Pancreas (tissue), 10 donors: ENCODE measurements around the gene KSR2. TPM values are rescaled to one million over a fixed set of nuclear protein-coding genes. Genes with fewer than 3 reads are reported as not detected.

Source experiments
- ATAC-seq, 4 donors: fragments of 200-7000 bp; cut with Tn5 transposase; one replicate each; pipeline versions ENCODE4 v1.8.0 to v1.9.1; 2020; ENCODE audit warnings: mild to moderate bottlenecking in 4 of 4, moderate library complexity in 4 of 4
- DNase-seq, 6 donors: peaks; one replicate each; pipeline ENCODE4 v3.0.0-alpha.2; 2020
- FAIRE-seq: peaks from 2 replicates; lab custom pipeline; 2012; peaks lifted over from hg19 to GRCh38; lab: Jason Lieb, UNC
- H3K27ac ChIP-seq, 4 donors: fragments of 200-600 bp; sonication (generic); 1 replicate in 3 of 4; 2 replicates in 1 of 4; pipeline versions ENCODE4 v1.5.0 to v1.8.0; 2020
- H3K27me3 ChIP-seq, 4 donors: fragments of 200-600 bp; one replicate each; pipeline ENCODE4 v1.8.0; 2021
- H3K36me3 ChIP-seq, 3 donors: fragments of 200-600 bp; sonication (generic) in 1 of 3; one replicate each; pipeline versions ENCODE4 v1.5.0 to v1.8.0; 2020 to 2021
- H3K4me1 ChIP-seq, 3 donors: fragments of 200-600 bp; one replicate each; pipeline ENCODE4 v1.8.0; 2021
- H3K4me3 ChIP-seq, 4 donors: fragments of 200-600 bp; sonication (generic) in 2 of 4; one replicate each; pipeline versions ENCODE4 v1.5.0 to v1.8.0; 2020 to 2021
- H3K9me3 ChIP-seq, 4 donors: fragments of 200-600 bp; one replicate each; pipeline ENCODE4 v1.8.0; 2021
- WGBS, 2 donors: extraction: QIAGEN DNeasy Blood & Tissue Kit; methylation state at CpG; one replicate each; pipeline ENCODE4 v1.1.7; 2013; 5-methylcytosine and 5-hydroxymethylcytosine counted together
- intact Hi-C, 3 donors: fragments of 100-400 bp; cut with DNase I; formaldehyde crosslinking; loops; one replicate each; pipeline versions ENCODE4 v1.11.1 to v1.14.2; 2022
- polyA plus RNA-seq, 2 donors: library from polyadenylated mRNA; stranded (reverse); fragments of 200-250 nt; gene quantifications; one replicate each; pipeline ENCODE4 v1.2.3, GENCODE V29; 2013
- total RNA-seq, 6 donors: library from RNA; stranded (reverse); fragmentation: NEBNext Ultra II Directional in 4 of 6; extraction: Animal tissue kit (Norgen Biotek cat#: 25700) in 4 of 6; gene quantifications; one replicate each; pipeline versions ENCODE4 v1.2.1 to v1.2.4, GENCODE V29; 2021 to 2023
- TF ChIP-seq, protein P1 (sequence below), 4 donors: fragments of 200-600 bp; sonication (generic) in 3 of 4; IDR thresholded peaks; one replicate each; pipeline versions ENCODE4 v1.5.0 to v1.8.0; 2021; ENCODE audit warnings: antibody characterized with exemption in 4 of 4
- donor health status: healthy with polysubstance abuse.
- donor health status: DM: no; HTN: no; CAD: no; lungs with moderate emphysema.
- donor health status: DM: no; HTN: no; CAD: no.
- donor health status: control.
- donor health status: control.
- donor health status: Bipolar disorder and iron deficiency.
- donor health status: DM: yes; HTN: yes; CAD: no.
- donor health status: DM: no; HTN: no; CAD: no.
- donor health status: DM: no; HTN: no; CAD: no.
- donor health status: DM: yes; HTN: yes; CAD: no.

Gene KSR2
- total and polyA plus RNA-seq, 8 donors, result 0.68 to 1.8 (median 1.3) TPM

DNA sequence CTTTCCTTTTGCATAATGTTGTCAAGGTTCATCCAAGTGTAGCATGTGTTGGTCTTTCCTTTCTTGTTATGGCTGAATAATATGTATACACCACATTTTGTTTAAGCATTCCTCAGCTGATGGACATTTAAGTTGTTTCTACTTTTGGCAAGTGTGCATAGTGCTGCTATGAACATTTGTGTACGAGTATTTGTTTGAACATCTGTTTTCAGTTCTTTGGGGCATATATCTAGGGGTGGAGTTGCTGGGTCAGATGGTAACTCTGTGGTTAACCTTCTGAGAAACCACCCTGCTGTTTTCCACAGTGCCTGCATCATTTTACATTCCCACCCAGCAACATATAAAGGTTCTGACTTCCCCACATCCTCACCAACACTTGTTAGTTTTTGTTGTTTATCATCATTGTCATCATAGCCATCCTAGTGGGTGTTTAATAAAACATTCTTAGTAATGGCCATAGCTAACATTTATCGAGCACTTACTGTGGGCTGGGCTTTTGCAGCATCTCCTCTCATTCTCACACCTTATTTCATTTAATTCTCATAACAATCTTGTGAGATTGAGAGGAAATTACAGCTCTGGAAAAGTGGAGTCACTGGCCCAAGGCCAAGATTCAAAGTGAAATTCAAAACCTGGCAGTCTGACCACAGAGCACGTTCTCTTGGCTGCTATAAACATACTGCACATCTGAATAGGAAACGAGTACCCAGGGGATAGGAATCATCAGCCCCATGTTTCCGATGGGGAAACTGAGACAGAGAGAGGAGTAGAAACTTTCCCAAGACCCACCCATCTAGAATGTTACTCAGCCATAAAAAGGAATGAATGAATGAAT, 193.6 kb downstream of the KSR2 start:
- Histone ChIP-seq H3K4me1 (no peaks in the 10 kb centered on the region), H3K36me3 (no peaks in the 10 kb centered on the region), H3K27me3 (no peaks in the 10 kb centered on the region), H3K4me3 (no peak overlapping the region), H3K9me3 (no peaks in the 10 kb centered on the region), H3K27ac (no peak overlapping the region)
- intact Hi-C loops, result no loop called here
- DNase-seq (no peak), FAIRE-seq (no peak), ATAC-seq (no peak)
- 56 to 67% methylated on average over 5 of the region's 5 CpGs for WGBS, 2 donors
- TF ChIP-seq, protein P1, sequence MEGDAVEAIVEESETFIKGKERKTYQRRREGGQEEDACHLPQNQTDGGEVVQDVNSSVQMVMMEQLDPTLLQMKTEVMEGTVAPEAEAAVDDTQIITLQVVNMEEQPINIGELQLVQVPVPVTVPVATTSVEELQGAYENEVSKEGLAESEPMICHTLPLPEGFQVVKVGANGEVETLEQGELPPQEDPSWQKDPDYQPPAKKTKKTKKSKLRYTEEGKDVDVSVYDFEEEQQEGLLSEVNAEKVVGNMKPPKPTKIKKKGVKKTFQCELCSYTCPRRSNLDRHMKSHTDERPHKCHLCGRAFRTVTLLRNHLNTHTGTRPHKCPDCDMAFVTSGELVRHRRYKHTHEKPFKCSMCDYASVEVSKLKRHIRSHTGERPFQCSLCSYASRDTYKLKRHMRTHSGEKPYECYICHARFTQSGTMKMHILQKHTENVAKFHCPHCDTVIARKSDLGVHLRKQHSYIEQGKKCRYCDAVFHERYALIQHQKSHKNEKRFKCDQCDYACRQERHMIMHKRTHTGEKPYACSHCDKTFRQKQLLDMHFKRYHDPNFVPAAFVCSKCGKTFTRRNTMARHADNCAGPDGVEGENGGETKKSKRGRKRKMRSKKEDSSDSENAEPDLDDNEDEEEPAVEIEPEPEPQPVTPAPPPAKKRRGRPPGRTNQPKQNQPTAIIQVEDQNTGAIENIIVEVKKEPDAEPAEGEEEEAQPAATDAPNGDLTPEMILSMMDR (IDR thresholded peaks at IDR 0.05), result no peak

GRCh38 chr12:117768860-117769259, 199.9 kb downstream of the KSR2 start:
- Histone ChIP-seq H3K27ac (no peak overlapping the region), H3K9me3 (no peaks in the 10 kb centered on the region), H3K4me1 (no peaks in the 10 kb centered on the region), H3K4me3 (no peak overlapping the region), H3K36me3 (no peaks in the 10 kb centered on the region), H3K27me3 (no peaks in the 10 kb centered on the region)
- FAIRE-seq (no peak), DNase-seq (no peak), ATAC-seq (no peak)
- WGBS, 2 donors, result 64 to 71% methylated on average over 3 of the region's 3 CpGs
- intact Hi-C loops, result no loop called here
- TF ChIP-seq, protein P1 (IDR thresholded peaks at IDR 0.05), result no peak

GRCh38 chr12:117766008-117766407, 202.8 kb downstream of the KSR2 start:
- intact Hi-C loops, result no loop called here
- Histone ChIP-seq H3K36me3 (no peaks in the 10 kb centered on the region), H3K27me3 (no peaks in the 10 kb centered on the region), H3K9me3 (no peaks in the 10 kb centered on the region), H3K27ac (no peak overlapping the region), H3K4me1 (no peaks in the 10 kb centered on the region), H3K4me3 (no peak overlapping the region)
- WGBS, 2 donors, result 71 to 87% methylated on average over 2 of the region's 2 CpGs
- ATAC-seq, result no peak
- TF ChIP-seq, protein P1 (IDR thresholded peaks at IDR 0.05), result no peak
- no peak for DNase-seq
- FAIRE-seq, result no peak

GRCh38 chr12:117762143-117762542, 206.6 kb downstream of the KSR2 start:
- H3K36me3 ChIP-seq, result no peaks in the 10 kb centered on the region
- ATAC-seq (no peak), FAIRE-seq (no peak), DNase-seq (no peak)
- 89 to 91% methylated on average over 2 of the region's 2 CpGs for WGBS, 2 donors
- H3K27ac ChIP-seq, result no peak overlapping the region
- intact Hi-C loops, result no loop called here
- no peak overlapping the region for H3K4me3 ChIP-seq
- TF ChIP-seq, protein P1 (IDR thresholded peaks at IDR 0.05), result no peak
- H3K27me3 ChIP-seq, result no peaks in the 10 kb centered on the region
- H3K9me3 ChIP-seq, result no peaks in the 10 kb centered on the region
- no peaks in the 10 kb centered on the region for H3K4me1 ChIP-seq

DNA sequence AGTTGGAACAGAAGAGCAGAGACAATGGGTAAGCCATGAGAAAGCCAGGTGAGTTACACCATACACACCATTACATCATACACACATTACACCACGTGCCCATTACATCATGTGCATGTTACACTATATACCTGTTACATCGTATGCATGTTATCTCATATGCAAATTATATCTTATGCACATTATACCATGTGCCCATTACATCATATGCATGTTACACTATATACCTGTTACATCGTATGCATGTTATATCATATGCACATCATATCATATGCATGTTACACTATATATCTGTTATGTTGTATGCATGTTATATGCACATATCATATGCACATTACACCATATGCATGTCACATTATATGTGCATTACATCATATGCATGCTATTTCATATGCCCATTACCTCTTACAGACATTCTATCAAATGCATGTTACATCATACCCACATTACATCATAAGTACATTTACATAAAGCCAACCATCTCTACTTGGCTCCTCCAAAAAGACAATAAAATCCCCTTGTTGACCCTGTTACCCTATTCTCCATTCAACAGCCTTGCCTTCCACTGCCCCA, 207.2 kb downstream of the KSR2 start:
- FAIRE-seq (no peak), DNase-seq (no peak), ATAC-seq (no peak)
- TF ChIP-seq, protein P1 (IDR thresholded peaks at IDR 0.05), result no peak
- H3K27ac ChIP-seq, result no peak overlapping the region
- H3K4me3 ChIP-seq, result no peak overlapping the region
- WGBS, 2 donors, result 86 to 92% methylated on average over 3 of the region's 3 CpGs
- intact Hi-C loops, result no loop called here
- no peaks in the 10 kb centered on the region for H3K4me1 ChIP-seq
- H3K27me3 ChIP-seq, result no peaks in the 10 kb centered on the region
- no peaks in the 10 kb centered on the region for H3K36me3 ChIP-seq
- H3K9me3 ChIP-seq, result no peaks in the 10 kb centered on the region
